Epithelial cell of prostate (primary cell): ENCODE results near the gene PHETA1.

Source experiments
- DNase-seq: peaks from one replicate; pipeline ENCODE4 v3.0.0-alpha.2; 2011; ENCODE audit warnings: low read depth, low spot score
- H3K27ac ChIP-seq: fragments of 450-650 bp; 2 replicates; pipeline ENCODE4 v1.5.1; 2017; ENCODE audit warnings: mild to moderate bottlenecking

PHETA1 gene, protein sequence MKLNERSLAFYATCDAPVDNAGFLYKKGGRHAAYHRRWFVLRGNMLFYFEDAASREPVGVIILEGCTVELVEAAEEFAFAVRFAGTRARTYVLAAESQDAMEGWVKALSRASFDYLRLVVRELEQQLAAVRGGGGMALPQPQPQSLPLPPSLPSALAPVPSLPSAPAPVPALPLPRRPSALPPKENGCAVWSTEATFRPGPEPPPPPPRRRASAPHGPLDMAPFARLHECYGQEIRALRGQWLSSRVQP

GRCh38 chr12:111368788-111369495 is at the start of gene PHETA1:
Gene PHETA1, minus strand, starts transcription at chr12:111369095. Its CDS starts 5,668 bp downstream, at chr12:111363427.
- no peak within 1 kb of the TSS for H3K27ac ChIP-seq
- no peak for DNase-seq

GRCh38 chr12:111418594-111418880 is 49.6 kb upstream of the PHETA1 start:
- no peak for DNase-seq
- no peak overlapping the region for H3K27ac ChIP-seq

DNA sequence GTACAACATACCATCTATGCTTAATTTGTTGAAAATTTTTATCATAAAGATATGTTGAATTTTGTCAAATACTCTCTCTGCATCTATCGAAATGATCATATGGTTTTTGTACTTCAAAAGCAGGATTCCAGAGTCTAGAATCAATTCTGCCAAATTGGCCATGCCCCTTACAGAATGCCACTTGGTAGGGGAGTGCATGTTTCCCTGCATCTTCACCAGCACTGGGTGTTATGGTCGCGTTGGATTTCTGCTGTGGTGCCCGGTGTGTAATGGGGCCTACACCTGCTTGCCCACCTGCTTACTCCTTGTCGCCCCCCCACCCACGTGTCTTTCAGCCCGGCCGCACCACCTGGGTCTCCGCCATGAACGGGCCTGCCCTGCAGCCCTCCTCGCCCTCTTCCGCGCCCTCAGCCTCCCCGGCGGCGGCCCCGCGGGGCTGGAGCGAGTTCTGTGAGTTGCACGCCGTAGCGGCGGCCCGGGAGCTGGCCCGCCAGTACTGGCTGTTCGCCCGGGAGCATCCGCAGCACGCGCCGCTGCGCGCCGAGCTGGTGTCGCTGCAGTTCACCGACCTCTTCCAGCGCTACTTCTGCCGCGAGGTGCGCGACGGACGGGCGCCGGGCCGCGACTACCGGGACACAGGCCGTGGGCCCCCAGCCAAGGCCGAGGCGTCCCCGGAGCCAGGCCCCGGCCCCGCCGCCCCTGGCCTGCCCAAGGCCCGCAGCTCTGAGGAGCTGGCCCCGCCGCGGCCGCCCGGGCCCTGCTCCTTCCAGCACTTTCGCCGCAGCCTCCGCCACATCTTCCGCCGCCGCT is 49.1 kb upstream of the PHETA1 start:
- DNase-seq = no peak
- H3K27ac ChIP-seq = no peak overlapping the region

DNA sequence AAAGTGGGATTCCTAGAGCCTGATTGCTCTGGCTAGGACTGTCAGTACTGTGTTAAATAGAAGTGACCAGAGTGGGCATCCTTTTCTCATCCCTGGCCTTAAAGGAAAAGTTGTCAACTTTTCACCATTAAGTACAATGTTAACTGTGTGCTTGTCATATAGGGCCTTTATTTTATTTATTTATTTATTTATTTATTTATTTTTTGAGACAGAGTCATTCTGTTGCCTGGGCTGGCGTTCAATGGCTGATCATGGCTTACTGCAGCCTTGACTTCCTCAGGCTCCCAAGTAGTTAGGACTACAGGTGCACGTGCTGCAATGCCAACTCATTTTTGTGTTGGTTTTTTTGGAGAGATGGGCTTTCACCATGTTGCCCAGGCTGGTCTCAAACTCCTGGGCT is 48.4 kb upstream of the PHETA1 start:
- no peak for DNase-seq
- H3K27ac ChIP-seq = no peak overlapping the region

GRCh38 chr12:111414711-111415252 is 45.9 kb upstream of the PHETA1 start:
- DNase-seq = no peak
- no peak overlapping the region for H3K27ac ChIP-seq

- no peak overlapping the region for H3K27ac ChIP-seq
Observed at GRCh38 chr12:111413442-111414086, 44.7 kb upstream of the PHETA1 start.

GRCh38 chr12:111412830-111413441 is 44.0 kb upstream of the PHETA1 start:
- DNase-seq = no peak
- H3K27ac ChIP-seq = no peak overlapping the region

More at GRCh38 chr12:111413442-111414086, 44.7 kb upstream of the PHETA1 start:
- DNase-seq = no peak

GRCh38 chr12:111412007-111412829 is 43.3 kb upstream of the PHETA1 start:
- no peak overlapping the region for H3K27ac ChIP-seq
- no peak for DNase-seq

- DNase-seq = no peak
- no peak overlapping the region for H3K27ac ChIP-seq
Observed at GRCh38 chr12:111411185-111411764, 42.4 kb upstream of the PHETA1 start.

DNA sequence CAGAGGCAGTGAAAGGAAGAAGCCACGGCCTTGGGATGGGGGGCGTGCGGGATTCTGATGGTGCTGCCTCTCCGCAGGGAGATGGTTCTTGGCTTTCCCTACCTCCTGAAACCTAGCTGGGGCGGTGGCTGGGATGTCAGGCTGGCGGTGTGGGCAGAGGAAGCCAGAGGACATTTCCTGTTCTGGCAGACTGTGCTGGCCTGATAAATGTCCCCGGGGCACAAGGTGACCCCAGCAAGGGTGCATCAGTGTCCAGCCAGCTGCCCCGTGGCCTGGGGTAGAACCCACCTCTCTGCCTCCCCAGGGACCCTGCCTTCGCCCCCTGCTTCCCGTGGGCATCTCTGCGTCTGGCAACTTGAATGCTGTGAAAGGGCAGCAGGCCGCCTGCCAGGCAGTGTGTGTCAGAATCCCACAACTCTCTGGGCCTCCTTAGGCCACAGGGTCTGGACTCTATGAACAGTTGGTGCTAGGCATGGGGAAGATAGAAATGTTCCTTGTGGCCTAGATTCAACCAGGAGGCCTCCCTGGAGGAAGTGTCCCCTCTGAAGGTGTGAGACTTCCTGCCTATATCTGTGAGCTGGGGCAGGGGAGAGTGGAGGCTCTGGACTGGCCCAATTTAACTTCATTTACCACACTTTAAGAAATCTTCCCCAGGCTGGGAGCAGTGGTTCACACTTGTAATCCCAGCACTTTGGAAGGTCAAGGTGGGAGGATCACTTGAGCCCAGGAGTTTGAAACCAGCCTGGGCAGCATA is 41.7 kb upstream of the PHETA1 start:
- no peak for DNase-seq
- no peak overlapping the region for H3K27ac ChIP-seq

DNA sequence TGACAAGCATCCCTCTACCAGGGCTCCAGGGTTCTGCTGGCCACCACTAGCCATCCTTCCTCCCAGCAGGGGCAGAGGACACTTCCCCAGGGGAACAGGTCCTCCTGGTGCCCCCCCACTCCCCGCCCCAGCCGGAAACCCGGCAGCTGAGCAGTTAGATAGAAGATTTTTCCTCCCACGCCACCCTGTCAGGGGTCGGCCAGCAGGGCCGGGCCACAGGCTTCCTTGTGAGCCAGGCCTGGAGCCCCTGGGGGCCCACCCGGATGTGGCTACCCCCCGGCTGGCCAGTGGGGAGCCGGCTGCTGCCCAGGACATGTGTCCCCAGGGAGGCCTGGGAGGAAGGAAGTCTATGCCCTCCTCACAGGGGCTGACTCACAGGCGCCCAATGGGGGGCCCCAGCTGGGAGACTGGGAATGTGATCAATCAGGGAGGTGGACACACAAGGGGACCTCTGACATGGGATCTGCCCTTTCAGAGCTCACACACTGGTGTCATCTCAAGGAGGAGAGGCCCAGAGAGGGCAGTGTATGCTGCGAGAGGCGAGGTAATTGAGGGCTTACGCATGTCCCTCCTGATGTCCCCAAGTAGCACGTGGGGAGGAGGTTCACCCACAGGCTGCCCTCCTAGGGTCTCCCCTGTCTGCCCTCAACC is 41.0 kb upstream of the PHETA1 start:
- DNase-seq = no peak
- H3K27ac ChIP-seq = no peak overlapping the region

- no peak for DNase-seq
- no peak overlapping the region for H3K27ac ChIP-seq
Observed at GRCh38 chr12:111409403-111409779, 40.5 kb upstream of the PHETA1 start.

DNA sequence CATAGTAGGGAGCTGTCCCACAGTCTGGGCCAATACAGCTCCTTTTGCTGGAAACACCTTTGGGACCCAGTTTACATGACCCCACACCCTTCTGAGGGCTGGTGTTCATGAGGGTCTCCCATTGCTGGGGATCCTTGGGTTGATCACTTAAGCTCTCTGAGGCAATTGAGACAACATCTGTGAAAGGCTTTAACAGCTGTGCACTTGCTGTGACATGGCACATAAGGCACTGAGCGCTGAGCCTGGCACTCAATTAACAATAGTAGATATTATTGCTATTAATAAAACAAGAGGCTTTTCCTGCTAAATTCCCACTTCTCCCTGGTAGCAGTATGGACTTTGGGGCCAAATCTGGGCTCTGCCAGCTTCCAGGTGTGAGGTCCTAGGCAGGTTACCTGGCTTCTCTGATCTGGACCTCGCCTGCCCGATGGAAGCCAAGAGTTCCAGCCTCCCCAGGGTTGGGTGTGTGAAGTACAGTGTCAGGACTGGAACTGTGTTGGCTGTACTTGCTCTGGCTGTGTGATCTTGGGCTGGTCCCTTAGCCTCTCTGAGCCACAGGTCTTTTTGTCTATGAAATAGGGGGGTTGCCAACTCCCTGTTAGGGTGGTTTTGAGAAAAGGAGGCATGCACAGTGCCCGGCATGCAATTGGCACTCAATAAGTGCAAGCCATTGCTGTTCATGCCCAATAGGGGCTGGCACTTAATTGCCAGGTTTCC is 39.9 kb upstream of the PHETA1 start:
- no peak overlapping the region for H3K27ac ChIP-seq
- DNase-seq = no peak

DNA sequence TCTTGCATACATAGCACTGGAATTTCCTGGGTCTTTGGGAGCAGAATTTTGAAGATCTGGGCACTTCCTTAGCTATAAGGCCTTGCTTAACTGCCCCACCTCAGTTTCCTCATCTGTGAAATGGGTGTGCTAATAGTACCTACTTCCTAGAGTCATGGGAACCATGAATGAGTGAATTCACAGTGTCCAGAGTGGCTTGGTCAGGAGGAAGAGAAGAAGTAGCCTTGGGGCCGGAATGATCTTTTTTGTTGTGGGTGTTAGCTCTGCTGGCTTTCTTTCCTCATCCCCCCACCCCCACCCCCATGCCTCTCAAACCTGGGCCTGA is 39.2 kb upstream of the PHETA1 start:
- DNase-seq = no peak
- H3K27ac ChIP-seq = no peak overlapping the region

DNA sequence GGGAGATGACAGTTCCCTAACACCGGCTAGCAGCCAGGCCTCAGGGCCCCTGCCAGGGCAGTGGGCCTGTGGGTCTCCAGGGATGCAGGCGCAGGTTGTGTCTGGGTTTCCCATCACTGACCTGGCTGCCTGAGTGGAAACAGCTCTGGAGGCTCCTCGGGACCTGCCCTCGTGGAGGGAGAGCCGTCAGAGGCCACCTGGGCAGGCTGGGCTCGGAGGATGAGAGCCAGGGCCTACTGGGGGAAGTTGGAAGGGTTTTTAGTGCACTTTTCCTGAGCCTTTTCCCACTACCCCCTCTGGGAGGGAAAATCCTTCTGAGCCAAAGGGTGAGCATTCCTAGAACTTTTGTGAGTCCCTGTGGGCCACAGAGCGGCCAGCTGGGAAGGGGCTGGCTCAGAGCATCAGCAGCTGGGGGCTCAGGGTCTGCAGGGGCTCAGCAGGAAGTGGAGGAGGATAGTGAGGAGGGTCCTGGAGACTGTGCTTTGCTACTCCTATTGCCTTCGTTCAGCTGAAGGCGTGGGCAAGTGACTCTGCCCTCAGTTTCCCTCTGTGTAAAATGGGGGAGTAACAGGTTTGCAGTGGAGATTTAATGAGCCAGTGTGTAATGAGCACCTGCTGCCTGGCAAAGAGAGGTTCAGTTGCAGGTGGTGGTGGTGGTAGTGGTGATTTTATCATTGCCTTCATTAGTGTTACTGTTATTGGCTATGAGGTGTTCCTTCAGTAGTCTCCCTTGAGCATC is 38.7 kb upstream of the PHETA1 start:
- no peak for DNase-seq
- H3K27ac ChIP-seq = no peak overlapping the region

DNA sequence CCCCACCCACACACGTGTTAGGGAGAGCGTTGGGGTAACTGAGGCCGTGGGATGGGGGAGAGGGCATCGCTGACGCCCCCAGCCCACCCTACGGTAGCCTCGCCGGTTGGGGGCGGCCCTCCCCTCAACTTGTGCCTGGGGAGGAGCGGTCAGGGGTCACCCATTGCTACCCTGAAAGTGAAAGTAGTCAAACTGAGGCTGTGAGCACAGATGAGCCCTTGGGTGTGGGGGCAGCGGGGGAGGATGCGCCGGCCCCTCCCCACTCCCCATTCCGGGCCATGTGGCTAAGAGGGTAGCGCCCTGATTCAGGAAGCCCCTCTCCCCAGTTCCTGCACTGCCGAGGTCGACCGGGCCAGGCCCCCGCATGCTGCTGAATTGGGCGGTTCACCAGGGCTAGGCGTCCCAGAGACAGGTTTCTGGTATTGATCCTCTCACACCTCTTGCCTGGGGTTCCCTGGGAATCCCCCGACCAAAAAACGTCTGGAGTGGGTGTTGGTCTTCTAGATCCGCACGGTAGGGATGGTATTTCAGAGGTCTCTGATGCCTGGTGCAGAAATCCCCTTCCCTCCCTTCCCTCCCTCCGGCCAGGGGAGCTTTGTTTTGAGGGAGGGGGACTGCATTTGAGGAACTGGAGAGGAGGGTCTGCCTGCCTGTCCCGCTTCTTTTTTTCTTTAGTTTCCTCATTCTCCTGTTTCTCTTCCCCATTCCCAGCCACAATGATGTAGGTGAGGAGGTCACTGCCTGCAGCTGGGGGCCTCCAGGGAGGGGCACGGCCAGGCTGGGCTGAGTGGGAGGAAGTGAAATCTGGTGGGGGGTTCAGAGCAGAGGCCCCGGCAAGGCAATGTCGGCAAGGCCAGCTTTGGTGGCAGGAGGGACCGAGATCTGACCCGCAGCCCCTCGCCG is 37.8 kb upstream of the PHETA1 start:
- no peak for DNase-seq
- H3K27ac ChIP-seq = peak overlapping the region; percentile 33
